ENCODE results near the gene PASK. TPM values are rescaled to one million over a fixed set of nuclear protein-coding genes. Genes with fewer than 3 reads are reported as not detected.

The PASK gene
- total RNA-seq, 2 experiments from 2014 or later = 26.8 to 84.3 TPM

GRCh38 chr2:241072553-241073165, 76.6 kb downstream of the PASK start:
- intact Hi-C loops (cut with micrococcal nuclease; ENCODE audit: unreplicated experiment) = no loop called here
- TF ChIP-seq, protein P1, sequence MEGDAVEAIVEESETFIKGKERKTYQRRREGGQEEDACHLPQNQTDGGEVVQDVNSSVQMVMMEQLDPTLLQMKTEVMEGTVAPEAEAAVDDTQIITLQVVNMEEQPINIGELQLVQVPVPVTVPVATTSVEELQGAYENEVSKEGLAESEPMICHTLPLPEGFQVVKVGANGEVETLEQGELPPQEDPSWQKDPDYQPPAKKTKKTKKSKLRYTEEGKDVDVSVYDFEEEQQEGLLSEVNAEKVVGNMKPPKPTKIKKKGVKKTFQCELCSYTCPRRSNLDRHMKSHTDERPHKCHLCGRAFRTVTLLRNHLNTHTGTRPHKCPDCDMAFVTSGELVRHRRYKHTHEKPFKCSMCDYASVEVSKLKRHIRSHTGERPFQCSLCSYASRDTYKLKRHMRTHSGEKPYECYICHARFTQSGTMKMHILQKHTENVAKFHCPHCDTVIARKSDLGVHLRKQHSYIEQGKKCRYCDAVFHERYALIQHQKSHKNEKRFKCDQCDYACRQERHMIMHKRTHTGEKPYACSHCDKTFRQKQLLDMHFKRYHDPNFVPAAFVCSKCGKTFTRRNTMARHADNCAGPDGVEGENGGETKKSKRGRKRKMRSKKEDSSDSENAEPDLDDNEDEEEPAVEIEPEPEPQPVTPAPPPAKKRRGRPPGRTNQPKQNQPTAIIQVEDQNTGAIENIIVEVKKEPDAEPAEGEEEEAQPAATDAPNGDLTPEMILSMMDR (conservative IDR thresholded peaks at IDR 0.05; ENCODE audit: low read length) = no peak
- TF ChIP-seq EZH2phosphoT487 (IDR thresholded peaks at IDR 0.05; ENCODE audit: borderline replicate concordance, low read depth, low read length) = no peak
- CTCF ChIA-PET (ENCODE audit: unreplicated experiment) = no interaction called here

GRCh38 chr2:241072151-241072550, 77.1 kb downstream of the PASK start:
- intact Hi-C loops (cut with micrococcal nuclease; ENCODE audit: unreplicated experiment) = no loop called here
- Histone ChIP-seq H3K9me3 (ENCODE audit: low read length) (no peaks in the 10 kb centered on the region), H3K27ac (ENCODE audit: low read depth, low read length, poor library complexity, severe bottlenecking) (no peak overlapping the region), H3K4me1 (ENCODE audit: insufficient read depth, low read length, poor library complexity, severe bottlenecking) (peaks cover 1% of the 10 kb centered on the region), H3K4me2 (ENCODE audit: low read length) (no peak overlapping the region), H3K79me2 (ENCODE audit: insufficient read depth, low read depth, low read length) (no peaks in the 10 kb centered on the region), H4K20me1 (ENCODE audit: insufficient read depth, low read length) (no peaks in the 10 kb centered on the region; the same call in 1 of the 2 replicates), H2AFZ (ENCODE audit: low read length) (no peak overlapping the region), H3K36me3 (ENCODE audit: insufficient read depth, low read length) (no peaks in the 10 kb centered on the region), H3K9me2 (ENCODE audit: insufficient read depth, low read length) (no peaks in the 10 kb centered on the region), H3K4me3 (ENCODE audit: low read depth, low read length, poor library complexity, severe bottlenecking) (no peak overlapping the region)
- no TSS peak for BruUV-seq (replicated peaks)
- TF ChIP-seq EZH2phosphoT487 (IDR thresholded peaks at IDR 0.05; ENCODE audit: borderline replicate concordance, low read depth, low read length) = no peak
- TF ChIP-seq, protein P1 (conservative IDR thresholded peaks at IDR 0.05; ENCODE audit: low read length) = no peak
- no peak for DNase-seq (ENCODE audit: low spot score)
- ChIA-PET CTCF (ENCODE audit: unreplicated experiment) (no interaction called here), POLR2A (no interaction called here)

More at GRCh38 chr2:241072553-241073165, 76.6 kb downstream of the PASK start:
- Histone ChIP-seq H3K9me3 (ENCODE audit: low read length) (no peaks in the 10 kb centered on the region), H2AFZ (ENCODE audit: low read length) (no peak overlapping the region), H3K27ac (ENCODE audit: low read depth, low read length, poor library complexity, severe bottlenecking) (no peak overlapping the region), H4K20me1 (ENCODE audit: insufficient read depth, low read length) (no peaks in the 10 kb centered on the region; the same call in 1 of the 2 replicates), H3K4me3 (ENCODE audit: low read depth, low read length, poor library complexity, severe bottlenecking) (no peak overlapping the region), H3K79me2 (ENCODE audit: insufficient read depth, low read depth, low read length) (no peaks in the 10 kb centered on the region), H3K9me2 (ENCODE audit: insufficient read depth, low read length) (no peaks in the 10 kb centered on the region), H3K4me1 (ENCODE audit: insufficient read depth, low read length, poor library complexity, severe bottlenecking) (peaks cover 7% of the 10 kb centered on the region), H3K4me2 (ENCODE audit: low read length) (no peak overlapping the region), H3K36me3 (ENCODE audit: insufficient read depth, low read length) (no peaks in the 10 kb centered on the region)
- POLR2A ChIA-PET = no interaction called here
- BruUV-seq (replicated peaks) = no TSS peak
- no peak for DNase-seq (ENCODE audit: low spot score)

DNA sequence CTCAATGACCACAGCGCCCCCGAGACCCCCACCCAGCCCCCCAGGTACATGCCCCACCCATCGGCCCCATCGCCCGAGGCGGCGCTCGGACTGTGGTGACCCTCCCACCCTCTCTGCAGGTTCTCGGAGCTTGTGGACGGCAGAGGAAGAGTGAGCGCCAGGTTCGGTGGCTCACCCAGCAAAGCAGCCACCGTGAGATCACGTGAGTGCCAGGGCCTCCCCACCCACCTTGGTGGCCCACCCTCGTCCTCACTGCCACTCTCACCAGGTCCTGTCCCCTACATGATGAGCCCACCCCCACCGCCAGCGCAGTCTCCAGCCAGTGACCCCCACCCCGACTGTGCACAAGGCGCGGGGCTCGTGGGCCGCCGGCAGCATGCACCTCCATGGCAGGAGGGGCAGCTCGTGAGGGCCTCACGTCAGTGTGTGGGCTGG, 77.6 kb downstream of the PASK start:
- Histone ChIP-seq H3K4me3 (ENCODE audit: low read depth, low read length, poor library complexity, severe bottlenecking) (no peak overlapping the region), H3K4me1 (ENCODE audit: insufficient read depth, low read length, poor library complexity, severe bottlenecking) (no peaks in the 10 kb centered on the region), H3K9me2 (ENCODE audit: insufficient read depth, low read length) (no peaks in the 10 kb centered on the region), H4K20me1 (ENCODE audit: insufficient read depth, low read length) (no peaks in the 10 kb centered on the region; the same call in 1 of the 2 replicates), H3K9me3 (ENCODE audit: low read length) (no peaks in the 10 kb centered on the region), H3K79me2 (ENCODE audit: insufficient read depth, low read depth, low read length) (no peaks in the 10 kb centered on the region), H3K4me2 (ENCODE audit: low read length) (no peak overlapping the region), H3K27ac (ENCODE audit: low read depth, low read length, poor library complexity, severe bottlenecking) (no peak overlapping the region), H3K36me3 (ENCODE audit: insufficient read depth, low read length) (no peaks in the 10 kb centered on the region), H2AFZ (ENCODE audit: low read length) (no peak overlapping the region)
- POLR2A ChIA-PET = no interaction called here
- intact Hi-C loops (cut with micrococcal nuclease; ENCODE audit: unreplicated experiment) = no loop called here
- no peak for DNase-seq (ENCODE audit: low spot score)
- BruUV-seq (replicated peaks) = no TSS peak
- CTCF ChIA-PET (ENCODE audit: unreplicated experiment) = no interaction called here
- TF ChIP-seq, protein P1 (conservative IDR thresholded peaks at IDR 0.05; ENCODE audit: low read length) = no peak
